GM12878 (cell line): ENCODE results near the gene VSIG10L. TPM values are rescaled to one million over a fixed set of nuclear protein-coding genes. Genes with fewer than 3 reads are reported as not detected.

ENCODE experiments used
- ATAC-seq: fragments of 200-7000 bp; cut with Tn5 transposase; 3 replicates; pipeline ENCODE4 v1.9.1; 2020; ENCODE audit warnings: mild to moderate bottlenecking, moderate library complexity
- BruUV-seq: library from RNA; stranded (reverse); fragments of 400-500 nt; replicated peaks from 2 replicates; lab custom pipeline; 2021; lab: Mats Ljungman, UMichigan
- CTCF ChIA-PET: fragments of 300-600 bp; sonication (Branson Sonifier 250); formaldehyde crosslinking; extraction: SDS; loops from one replicate; lab custom pipeline; 2021; ENCODE audit warnings: inconsistent platforms; lab: Yijun Ruan, JAX
- POLR2A ChIA-PET: fragments of 350-600 bp; formaldehyde crosslinking; extraction: SDS; loops from one replicate; lab custom pipeline; 2021; ENCODE audit warnings: inconsistent platforms; lab: Charles Lee
- RAD21 ChIA-PET: fragments of 300-600 bp; sonication (Branson Sonifier 250); formaldehyde crosslinking; loops from one replicate; lab custom pipeline; 2023; ENCODE audit warnings: antibody characterized with exemption; ENCODE audit not compliant: unreplicated experiment; lab: Charles Lee
- SMC1A ChIA-PET: fragments of 300-600 bp; sonication (Branson Sonifier 250); formaldehyde crosslinking; loops from one replicate; lab custom pipeline; 2023; ENCODE audit not compliant: unreplicated experiment, uncharacterized antibody; lab: Charles Lee
- DNase-seq: peaks from one replicate; pipeline ENCODE4 v3.0.0-alpha.2; 2011; ENCODE audit warnings: low read depth, low spot score
- FAIRE-seq: peaks from 3 replicates; lab custom pipeline; 2011; peaks lifted over from hg19 to GRCh38; lab: Jason Lieb, UNC
- H2AFZ ChIP-seq: 2 replicates; pipeline ENCODE4 v1.6.0; 2011; ENCODE audit warnings: low read depth, low read length, control low read depth; ENCODE audit not compliant: control insufficient read depth
- H3K27ac ChIP-seq: 2 replicates; pipeline ENCODE4 v1.5.1; 2011; ENCODE audit warnings: control low read depth; ENCODE audit not compliant: control insufficient read depth, insufficient read depth
- H3K27me3 ChIP-seq, 2 experiments: replicated peaks in 1 of 2; 2 replicates each; pipeline versions ENCODE4 v1.6.0 to v1.6.1; 2011; ENCODE audit warnings: low read length in 1 of 2; ENCODE audit not compliant: control insufficient read depth in 2 of 2, insufficient read depth in 2 of 2
- H3K36me3 ChIP-seq, 2 experiments: 2 replicates each; pipeline ENCODE4 v1.5.1; 2011; ENCODE audit warnings: low read length in 1 of 2; ENCODE audit not compliant: control insufficient read depth in 2 of 2, insufficient read depth in 2 of 2
- H3K4me1 ChIP-seq: 2 replicates; pipeline ENCODE4 v1.6.1; 2011; ENCODE audit warnings: mild to moderate bottlenecking, low read length, moderate library complexity, mixed read lengths; ENCODE audit not compliant: control insufficient read depth, insufficient read depth
- H3K4me2 ChIP-seq: 2 replicates; pipeline ENCODE4 v1.6.0; 2011; ENCODE audit warnings: control low read depth; ENCODE audit not compliant: control insufficient read depth, insufficient read depth
- H3K4me3 ChIP-seq: fragments of 200-600 bp; sonication (generic); 2 replicates; pipeline ENCODE4 v1.5.1; 2016
- H3K79me2 ChIP-seq: 2 replicates; pipeline ENCODE4 v1.6.0; 2011; ENCODE audit warnings: low read length; ENCODE audit not compliant: control insufficient read depth, insufficient read depth
- H3K9ac ChIP-seq: 2 replicates; pipeline ENCODE4 v1.8.0; 2011; ENCODE audit warnings: low read length, control low read depth, mixed read lengths; ENCODE audit not compliant: control insufficient read depth, insufficient read depth
- H3K9me3 ChIP-seq: replicated peaks from 3 replicates; pipeline ENCODE4 v1.5.1; 2011; ENCODE audit warnings: mild to moderate bottlenecking, low read length; ENCODE audit not compliant: control insufficient read depth, insufficient read depth
- H4K20me1 ChIP-seq: 2 replicates; pipeline ENCODE4 v1.6.0; 2011; ENCODE audit not compliant: control insufficient read depth, insufficient read depth
- ASH2L ChIP-seq: fragments of 300-600, 200-600 bp; sonication (generic); IDR thresholded peaks from 2 replicates; pipeline ENCODE4 v1.6.1; 2017; ENCODE audit warnings: low read depth, mild to moderate bottlenecking, borderline replicate concordance
- ESRRA ChIP-seq: IDR thresholded peaks from 2 replicates; pipeline ENCODE4 v1.6.1; 2012; ENCODE audit warnings: mild to moderate bottlenecking, low read length, improper control_type of control experiment
- ETV6 ChIP-seq, 2 experiments: fragments of 450-650 bp in 1 of 2; IDR thresholded peaks in 1 of 2; conservative IDR thresholded peaks in 1 of 2; 2 replicates each; pipeline ENCODE4 v1.6.1; 2014; ENCODE audit warnings: antibody characterized with exemption in 1 of 2, borderline replicate concordance in 1 of 2, low read depth in 1 of 2, mild to moderate bottlenecking in 1 of 2, moderate library complexity in 1 of 2
- MEF2A ChIP-seq: IDR thresholded peaks from 2 replicates; pipeline ENCODE4 v1.6.1; 2011; ENCODE audit warnings: low read depth, mild to moderate bottlenecking, low read length, moderate library complexity; ENCODE audit not compliant: insufficient read depth
- MXI1 ChIP-seq: fragments of 150-350 bp; IDR thresholded peaks from 2 replicates; pipeline ENCODE4 v1.6.1; 2011; ENCODE audit warnings: low read depth, mild to moderate bottlenecking, inconsistent platforms, low read length, improper control_type of control experiment
- PBX3 ChIP-seq: IDR thresholded peaks from 2 replicates; pipeline ENCODE4 v1.6.1; 2011; ENCODE audit warnings: mild to moderate bottlenecking, low read depth, low read length, moderate library complexity; ENCODE audit not compliant: insufficient replicate concordance
- POU2F2 ChIP-seq: IDR thresholded peaks from 3 replicates; pipeline ENCODE4 v1.6.1; 2011; ENCODE audit warnings: low read depth, mild to moderate bottlenecking, low read length, borderline replicate concordance
- WGBS: methylation state at CpG from one replicate; pipeline ENCODE4 v1.1.6; 2016; ENCODE audit warnings: low lambda C conversion rate; ENCODE audit not compliant: insufficient replicate concordance, insufficient coverage; ENCODE audit errors: missing lambda C conversion rate; 5-methylcytosine and 5-hydroxymethylcytosine counted together
- in situ Hi-C: fragments of 300-500 bp; cut with MboI; formaldehyde crosslinking; loops from 9 replicates; pipeline ENCODE4 v1.14.3; 2018; ENCODE audit warnings: mixed read lengths
- intact Hi-C: fragments of 100-400 bp; cut with micrococcal nuclease; formaldehyde crosslinking; loops from one replicate; pipeline ENCODE4 v1.14.2; 2022; ENCODE audit not compliant: unreplicated experiment
- polyA plus RNA-seq, 11 experiments: library from polyadenylated mRNA; depleted of rRNA in 4 of 11; unstranded in 6 of 11; stranded (reverse) in 5 of 11; fragments of >200 nt; fragmentation: Nextera tagmentation in 4 of 11; fragmentation: Illumina TruSeq in 1 of 11; extraction: Ambion mirVana in 4 of 11; extraction: Trizol in 1 of 11; gene quantifications; 1 replicate in 1 of 11; 2 replicates in 10 of 11; pipeline versions ENCODE4 v1.2.1 to v1.2.3, GENCODE V29; 2011 to 2016; ENCODE audit warnings: inconsistent platforms in 2 of 11, missing spikeins in 2 of 11, low read depth in 1 of 11
- total RNA-seq, 4 experiments: library from RNA; depleted of rRNA in 3 of 4; stranded (reverse); fragments of >200 nt in 3 of 4; fragmentation: Illumina TruSeq in 1 of 4; extraction: Trizol in 1 of 4; gene quantifications; 2 replicates each; pipeline versions ENCODE4 v1.2.1 to v1.2.3, GENCODE V29; 2013 to 2021

The VSIG10L gene
- total and polyA plus RNA-seq, 10 of the 15 experiments (the other 5 are each of a cell fraction or from before 2014, with no cell fraction given), result 0.09 to 0.93 (median 0.49) TPM

- no peaks in the 10 kb centered on the region for H3K9me3 ChIP-seq
- no peak overlapping the region for H3K4me3 ChIP-seq
- 57% methylated on average over 4 of the region's 4 CpGs for WGBS
- DNase-seq, result no peak
- H3K36me3 ChIP-seq, result no peaks in the 10 kb centered on the region
- no peak overlapping the region for H3K27ac ChIP-seq
- no peaks in the 10 kb centered on the region for H3K27me3 ChIP-seq
- FAIRE-seq, result no peak
- intact Hi-C loops, result no loop called here
- in situ Hi-C loops, result loop anchor here (25.0 kb wide), 1 partner anchor 1155 kb away; the partner anchor contains the start of gene ZNF808
- no peaks in the 10 kb centered on the region for H4K20me1 ChIP-seq
- H2AFZ ChIP-seq, result no peak overlapping the region
- ATAC-seq, result no peak
- RAD21 ChIA-PET, result no interaction called here
- BruUV-seq, result no TSS peak
- CTCF ChIA-PET, result interaction anchor here (1.1 kb wide), 1 partner anchor 44 kb away, joined by 3 read pairs; no protein-coding TSS in a partner anchor
- H3K4me2 ChIP-seq, result no peak overlapping the region
- H3K4me1 ChIP-seq, result peaks cover 4% of the 10 kb centered on the region
- H3K9ac ChIP-seq, result no peak overlapping the region
- no peak for TF ChIP-seq ETV6 (conservative IDR thresholded peaks at IDR 0.05 in 1 of 2, IDR thresholded peaks at IDR 0.05 in 1 of 2; ENCODE audit: borderline replicate concordance in 1 of 2, low read depth in 1 of 2)
- TF ChIP-seq ASH2L, result no peak
- no peak for TF ChIP-seq ESRRA
- TF ChIP-seq PBX3, result no peak
- no peak for TF ChIP-seq MXI1
- no peak for TF ChIP-seq MEF2A
- no peak for TF ChIP-seq POU2F2
- POLR2A ChIA-PET, result interaction anchor here (0.6 kb wide), 1 partner anchor 17 kb away, joined by 3 read pairs; no protein-coding TSS in a partner anchor
- no peaks in the 10 kb centered on the region for H3K79me2 ChIP-seq
- SMC1A ChIA-PET, result interaction anchor here (0.6 kb wide), 1 partner anchor 8 kb away, joined by 3 read pairs; no protein-coding TSS in a partner anchor
These were observed 40.1 kb upstream of the VSIG10L start for GRCh38 chr19:51382004-51382403.
